H4 (cell line): ENCODE results near the gene SCRN1. TPM values are rescaled to one million over a fixed set of nuclear protein-coding genes. Genes with fewer than 3 reads are reported as not detected.
"Not testable (repeated sequence)": the region's sequence is repeated elsewhere in the genome, so short reads cannot be mapped to it uniquely, and the experiment has no call there.

Experiments
- DNase-seq: peaks from one replicate; pipeline ENCODE4 v3.0.0-alpha.2; 2015; ENCODE audit warnings: low spot score
- total RNA-seq: library from RNA; depleted of rRNA; stranded (reverse); fragments of >200 nt; shearing (Covaris generic); gene quantifications from 2 replicates; pipeline ENCODE4 v1.2.3, GENCODE V29; 2014

The SCRN1 gene
- total RNA-seq, 1 experiment from 2014 or later: 128 TPM

DNA sequence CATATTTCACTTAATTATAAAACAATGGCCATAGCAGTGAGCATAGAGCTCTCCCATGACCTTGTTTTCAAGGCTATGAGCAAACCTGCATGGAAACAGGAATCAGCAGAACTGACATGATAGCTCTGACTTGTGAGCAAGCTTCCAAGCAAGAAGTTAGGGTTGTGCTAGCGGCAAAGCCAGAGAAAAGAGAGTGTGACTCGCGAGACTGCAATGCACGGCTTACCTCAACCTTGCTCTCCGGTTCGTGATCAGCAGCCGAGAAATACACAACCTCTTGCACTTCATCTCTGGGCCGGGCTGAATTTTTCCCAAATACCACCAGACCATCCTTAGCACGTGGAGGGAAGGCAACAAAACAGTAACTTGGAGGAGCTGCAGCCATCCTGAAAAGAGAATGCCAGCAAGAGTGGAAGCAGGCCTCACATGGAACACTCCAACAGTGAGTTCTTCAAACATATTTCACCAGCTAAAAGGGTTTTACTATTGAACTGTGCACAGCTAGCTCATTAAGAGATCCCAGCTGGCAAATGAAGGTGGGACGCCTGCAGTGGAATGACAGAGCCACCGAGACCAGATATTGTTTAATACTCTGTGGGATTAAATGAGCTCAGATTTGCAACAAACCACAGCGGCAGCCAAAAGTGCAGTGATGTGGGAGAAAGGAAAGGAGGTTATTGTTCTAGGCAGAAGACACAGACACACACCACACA, 20.8 kb downstream of the SCRN1 start:
- peak; percentile 84 for DNase-seq

DNA sequence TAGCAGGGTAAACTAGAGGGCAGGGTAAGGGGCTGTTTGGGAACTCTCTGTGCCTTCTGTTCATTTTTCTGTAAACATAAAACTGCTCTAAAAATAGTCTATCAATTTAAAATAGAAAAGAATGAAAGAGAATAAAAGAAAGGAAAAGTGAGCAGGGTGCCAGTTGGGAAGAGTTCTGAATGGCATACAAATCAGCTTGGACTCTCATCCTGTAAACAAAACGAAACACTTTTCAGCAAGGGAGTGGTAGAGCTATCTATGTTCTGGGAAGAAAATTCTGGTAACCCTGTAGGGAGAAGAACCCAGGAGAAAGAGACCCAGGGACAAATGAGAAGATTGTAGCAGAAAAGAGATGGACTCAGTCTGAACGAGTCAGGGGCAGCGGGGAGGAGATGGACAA, 24.6 kb downstream of the SCRN1 start:
- DNase-seq: no peak

DNA sequence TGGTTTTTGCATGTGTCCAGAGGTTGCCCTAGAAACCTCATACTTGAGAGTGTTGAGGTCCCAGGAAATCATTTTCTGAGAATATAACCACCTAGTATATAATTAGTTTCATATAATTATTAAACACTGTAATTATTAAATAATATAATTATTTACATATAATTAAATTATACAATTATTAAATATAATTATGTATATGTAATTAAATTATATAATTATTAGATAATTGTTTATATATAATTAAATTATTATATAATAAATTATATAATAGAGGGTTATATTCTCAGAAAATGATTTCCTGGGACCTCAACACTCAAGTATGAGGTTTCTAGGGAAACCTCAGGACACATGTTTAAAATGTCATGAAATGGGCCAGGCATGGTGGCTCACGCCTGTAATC, 27.6 kb downstream of the SCRN1 start:
- no peak for DNase-seq

DNA sequence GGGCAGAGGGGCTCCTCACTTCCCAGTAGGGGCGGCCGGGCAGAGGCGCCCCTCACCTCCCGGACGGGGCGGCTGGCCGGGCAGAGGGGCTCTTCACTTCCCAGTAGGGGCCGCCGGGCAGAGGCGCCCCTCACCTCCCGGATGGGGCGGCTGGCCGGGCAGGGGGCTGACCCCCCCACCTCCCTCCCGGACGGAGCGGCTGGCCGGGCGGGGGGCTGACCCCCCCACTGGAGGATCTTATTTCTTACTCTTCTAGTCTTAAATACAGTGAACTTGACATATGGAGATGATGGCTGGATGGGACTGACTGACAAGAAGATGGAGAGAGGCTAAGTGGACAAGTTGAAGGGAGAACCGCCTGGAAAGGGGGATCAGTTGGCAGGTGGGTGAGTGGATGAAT, 28.0 kb downstream of the SCRN1 start:
- DNase-seq: not testable (repeated sequence)

DNA sequence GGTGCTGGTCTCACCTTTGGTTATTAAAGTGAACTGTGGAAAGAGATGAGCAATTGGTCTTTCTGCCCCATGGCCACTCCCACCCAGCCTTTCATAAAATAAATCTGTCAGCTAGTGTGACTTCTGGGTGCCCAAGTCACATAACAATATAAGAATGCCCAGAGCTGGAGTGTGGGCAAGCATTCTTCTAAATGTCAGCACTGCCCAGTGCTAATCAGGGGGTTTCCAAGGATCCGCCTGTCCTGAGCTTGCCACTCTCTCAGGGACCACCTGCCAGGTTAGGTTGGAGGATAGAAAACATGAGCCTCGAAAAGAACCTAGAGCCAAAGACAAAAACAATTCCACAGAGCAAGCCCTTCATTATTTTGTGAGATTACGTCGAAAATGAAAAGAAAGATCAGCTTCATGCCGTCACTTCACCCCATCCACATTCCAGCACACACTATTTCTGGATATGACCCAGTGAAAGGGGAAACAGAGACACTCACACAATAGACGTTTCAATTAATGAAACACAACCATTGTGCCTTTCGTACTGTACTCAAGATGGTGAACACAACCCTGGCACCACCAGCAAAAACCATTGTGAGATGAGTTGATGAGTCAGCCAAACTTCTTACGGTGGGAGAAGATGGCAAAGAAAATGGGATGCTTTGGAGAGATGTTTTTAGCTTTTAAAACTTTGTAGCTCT, 30.8 kb downstream of the SCRN1 start:
- no peak for DNase-seq

DNA sequence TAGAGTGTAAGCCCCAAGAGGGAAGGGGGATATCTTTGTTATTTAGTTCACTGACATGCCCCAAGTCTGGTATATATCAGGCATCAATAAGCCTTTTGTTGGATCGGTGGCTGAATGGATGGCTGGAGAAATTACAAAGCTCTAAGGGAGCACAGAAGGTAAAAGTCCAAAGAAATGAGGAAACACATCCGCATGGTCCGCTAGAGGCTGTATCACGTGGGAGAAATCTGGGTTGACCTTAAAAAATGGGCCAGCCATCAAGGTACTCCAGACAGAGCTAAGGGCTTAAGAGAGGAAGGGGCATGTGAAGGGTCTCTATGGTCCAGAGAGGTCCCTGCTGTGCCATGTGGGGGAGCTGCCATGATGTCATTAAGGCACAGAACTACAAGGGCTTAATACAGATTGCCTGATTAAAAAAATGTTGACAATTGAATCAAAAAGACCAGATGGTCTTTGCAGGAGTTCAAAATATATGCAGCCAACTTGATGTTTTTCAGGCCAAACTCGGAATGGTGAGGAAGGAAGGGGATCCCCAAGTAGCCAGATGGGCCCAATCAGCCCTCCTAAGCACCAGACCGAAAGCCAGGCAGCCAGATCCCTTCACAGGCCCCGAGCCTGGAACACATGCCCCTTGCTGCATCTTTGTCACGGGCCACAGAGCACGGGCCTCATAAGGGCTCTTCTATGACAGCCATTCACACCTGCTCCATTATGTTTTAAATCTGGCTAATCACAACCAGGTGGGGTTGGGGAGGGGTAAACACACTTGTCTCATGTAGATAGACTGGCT, 31.9 kb downstream of the SCRN1 start:
- no peak for DNase-seq

DNA sequence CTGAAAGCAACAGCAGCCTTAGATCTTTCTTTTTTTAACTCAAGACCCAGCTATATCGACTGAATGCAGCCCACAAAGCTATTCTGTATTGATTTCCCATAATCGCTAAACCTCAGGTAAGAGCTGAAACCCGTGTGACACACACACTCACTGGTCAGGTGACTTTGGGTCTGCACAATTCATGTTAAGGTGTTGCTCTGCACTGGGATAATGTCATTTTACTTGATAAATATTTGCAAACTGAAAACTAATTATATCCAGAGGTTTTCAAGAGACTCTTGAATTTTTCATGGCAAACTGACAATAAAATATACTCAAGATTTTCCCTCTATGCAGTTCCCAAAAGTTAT, 33.1 kb downstream of the SCRN1 start:
- DNase-seq: no peak

DNA sequence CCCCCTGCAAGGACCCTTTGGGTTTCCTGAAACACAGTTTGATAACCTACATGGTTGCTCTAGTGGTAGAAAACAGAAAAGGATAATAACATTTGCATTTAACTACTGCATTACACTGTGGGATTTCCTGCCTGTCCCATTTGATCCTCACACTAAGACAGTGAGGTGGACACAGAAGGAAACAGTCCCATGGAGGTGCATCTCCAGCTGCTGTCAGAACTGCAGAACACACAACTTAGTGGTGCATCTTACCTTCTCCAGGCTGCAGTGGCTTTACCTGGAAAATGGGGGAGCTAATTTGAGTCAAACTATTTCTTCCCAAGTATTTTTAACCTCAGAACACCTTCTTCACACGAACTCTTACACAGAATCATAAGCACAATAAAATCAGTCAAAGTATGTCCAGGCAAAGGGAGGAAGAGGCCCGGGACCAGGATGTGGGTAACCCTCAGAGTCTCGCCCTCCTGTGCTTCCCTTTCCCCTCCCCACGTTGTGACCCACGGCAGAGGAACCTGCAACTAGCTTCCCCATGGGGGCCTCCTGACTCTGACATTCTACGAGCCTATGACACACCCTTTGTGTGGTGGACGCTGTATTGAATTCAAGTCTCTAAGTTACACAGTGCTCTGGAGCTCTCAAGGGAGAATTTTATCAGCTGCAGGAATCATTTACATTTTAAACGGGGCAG, 33.7 kb downstream of the SCRN1 start:
- no peak for DNase-seq

DNA sequence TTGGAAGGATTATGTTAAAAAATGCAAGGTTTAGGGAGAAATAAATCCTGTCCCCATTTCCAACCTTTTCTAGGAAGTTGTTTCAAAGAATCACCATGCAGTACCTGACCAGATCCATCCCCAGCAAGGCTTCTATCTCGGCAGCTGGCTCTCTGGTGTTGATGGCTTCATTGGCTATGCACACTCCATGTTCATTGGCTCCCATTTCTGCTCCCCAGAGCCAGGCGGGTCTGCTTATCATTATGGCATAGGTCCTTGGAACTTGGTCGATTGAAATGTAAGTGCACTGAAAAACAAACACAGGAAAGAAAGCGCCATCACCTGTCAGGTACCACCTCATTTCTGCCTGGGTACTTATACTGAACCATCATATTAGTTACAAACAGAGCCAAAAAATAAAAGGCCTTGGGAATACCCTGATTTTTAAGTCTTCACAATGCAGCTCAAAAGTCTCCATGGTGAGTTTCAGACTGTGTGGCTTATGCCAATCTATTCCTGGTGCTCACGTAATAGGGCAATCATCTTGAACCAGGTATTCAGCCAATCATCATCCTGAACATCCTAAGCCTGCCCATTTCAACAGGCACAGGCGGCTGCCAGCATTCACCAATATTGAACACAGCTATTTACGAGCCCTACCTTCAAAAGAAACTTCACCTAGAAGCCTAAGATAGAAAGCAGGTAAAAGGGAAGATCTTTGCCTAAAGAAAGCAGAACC, 34.4 kb downstream of the SCRN1 start:
- DNase-seq: no peak

DNA sequence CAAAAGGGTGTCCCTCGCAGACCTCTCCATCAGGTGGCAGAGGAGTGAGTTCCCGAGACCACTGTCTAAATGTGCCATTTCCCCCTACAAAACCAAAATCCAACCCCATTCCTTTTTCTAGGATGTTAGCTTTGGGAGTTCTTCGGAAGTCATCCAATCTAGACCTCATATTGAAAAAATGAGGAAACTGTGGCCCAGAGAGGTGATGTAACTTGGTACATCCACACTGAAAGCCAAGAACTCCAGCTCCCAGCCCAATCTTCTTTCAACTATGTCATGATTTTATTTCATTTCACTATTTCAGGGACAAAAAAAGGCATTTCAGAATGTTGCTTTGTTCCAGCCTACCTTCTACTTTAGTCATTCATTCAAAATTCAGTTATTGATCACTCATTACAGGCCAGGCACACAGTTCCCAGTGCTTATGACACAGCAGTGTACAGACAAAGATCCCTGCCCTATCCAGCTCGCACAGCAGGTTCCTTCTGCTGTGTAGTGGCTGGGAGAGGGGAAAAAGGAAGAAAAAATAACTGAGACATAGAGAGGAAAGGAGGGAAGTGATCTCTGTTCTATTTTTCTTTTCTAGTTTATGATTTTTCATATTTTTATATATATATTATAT, 35.8 kb downstream of the SCRN1 start:
- DNase-seq: no peak

DNA sequence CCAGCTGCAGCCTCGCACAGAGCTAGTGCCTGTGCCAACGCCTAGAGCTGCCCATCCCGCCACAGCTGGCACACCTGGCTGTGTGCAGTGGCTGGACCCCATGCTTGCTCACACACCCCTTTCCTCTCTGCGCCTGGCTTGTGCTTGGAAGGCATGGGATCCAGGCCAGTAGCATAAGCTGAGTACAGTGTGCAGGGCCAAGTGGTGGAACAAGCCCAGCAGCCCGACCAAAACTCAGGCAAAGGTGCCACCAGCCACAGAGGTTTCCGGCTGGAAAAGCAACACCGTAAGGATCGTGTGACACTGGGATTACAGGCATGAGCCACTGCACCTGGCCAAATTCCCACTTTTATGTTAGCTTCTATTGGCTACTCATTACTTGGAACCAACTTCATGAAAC, 38.4 kb downstream of the SCRN1 start:
- DNase-seq: no peak

DNA sequence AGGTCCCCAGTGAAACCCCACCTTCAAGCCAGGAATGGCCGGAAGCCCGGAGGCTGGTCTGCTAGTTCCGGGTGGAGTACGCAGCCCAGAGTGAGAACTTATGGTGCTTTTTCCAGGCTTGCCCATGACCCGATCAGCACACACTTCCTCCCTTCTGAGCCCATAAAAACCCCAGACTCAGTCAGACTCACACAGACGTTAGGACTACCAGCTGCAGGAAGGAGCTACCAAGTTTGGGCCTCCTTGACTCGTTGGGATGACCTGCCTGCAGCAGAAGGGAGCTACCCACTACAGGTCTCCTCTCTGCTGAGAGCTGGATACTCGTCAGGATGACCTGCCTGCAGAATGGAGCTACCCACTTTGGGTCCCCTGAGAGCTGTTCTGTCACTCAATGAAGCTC, 39.1 kb downstream of the SCRN1 start:
- DNase-seq: no peak

DNA sequence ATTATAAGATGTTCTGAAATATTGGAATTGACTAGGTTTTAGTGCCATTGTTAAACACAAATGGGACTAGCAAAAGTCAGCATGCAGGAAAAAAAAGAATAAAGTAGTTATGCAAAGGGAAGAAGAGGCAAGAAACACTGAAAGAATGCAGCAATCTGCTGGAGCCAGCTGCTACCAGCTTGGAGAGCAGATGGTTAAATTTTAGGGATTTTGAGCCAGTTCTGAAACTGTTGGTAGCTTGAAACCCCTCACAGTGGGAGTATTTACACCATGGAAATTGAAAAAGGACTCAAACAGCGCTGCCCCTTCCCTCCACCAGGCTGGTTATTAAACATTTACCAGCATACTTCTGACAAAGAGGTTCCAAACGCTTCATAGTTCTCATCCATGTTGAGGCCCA, 41.0 kb downstream of the SCRN1 start:
- DNase-seq: no peak

DNA sequence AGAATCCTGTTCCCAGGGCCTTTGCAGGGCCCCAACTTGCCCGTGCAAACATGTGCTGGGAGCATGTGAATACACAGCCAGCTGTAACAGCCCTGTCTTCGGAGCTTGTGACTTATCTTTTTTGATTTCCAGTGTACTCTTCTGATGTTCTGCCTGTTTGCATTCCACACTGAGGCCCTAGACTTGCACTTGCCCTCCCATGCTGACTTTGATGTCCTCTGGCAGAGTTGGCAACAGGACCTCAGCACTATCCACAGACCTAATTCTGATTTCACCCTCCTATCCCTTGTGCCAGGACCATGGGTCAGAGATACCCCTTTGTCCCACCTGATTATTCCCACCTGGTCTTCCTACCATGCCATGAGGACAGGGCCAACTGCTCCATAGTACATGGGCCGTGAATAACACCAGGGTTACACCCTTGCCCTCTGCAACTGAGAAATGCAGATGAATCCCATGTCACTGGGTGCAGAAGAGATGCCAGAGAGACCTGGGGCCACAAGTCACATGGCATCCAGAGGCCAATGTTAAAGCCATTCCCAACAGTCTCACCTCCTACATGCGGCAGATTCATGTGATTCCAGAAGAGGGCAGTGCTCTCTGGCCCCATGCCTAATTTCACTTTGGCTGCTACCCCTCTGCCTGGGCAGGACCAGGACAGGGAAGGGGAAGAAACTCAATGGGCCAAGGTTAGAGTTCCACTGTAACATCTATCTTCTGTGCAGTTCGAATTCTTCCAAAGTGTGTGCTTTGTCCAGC, 43.0 kb downstream of the SCRN1 start:
- peak; percentile 51 for DNase-seq

DNA sequence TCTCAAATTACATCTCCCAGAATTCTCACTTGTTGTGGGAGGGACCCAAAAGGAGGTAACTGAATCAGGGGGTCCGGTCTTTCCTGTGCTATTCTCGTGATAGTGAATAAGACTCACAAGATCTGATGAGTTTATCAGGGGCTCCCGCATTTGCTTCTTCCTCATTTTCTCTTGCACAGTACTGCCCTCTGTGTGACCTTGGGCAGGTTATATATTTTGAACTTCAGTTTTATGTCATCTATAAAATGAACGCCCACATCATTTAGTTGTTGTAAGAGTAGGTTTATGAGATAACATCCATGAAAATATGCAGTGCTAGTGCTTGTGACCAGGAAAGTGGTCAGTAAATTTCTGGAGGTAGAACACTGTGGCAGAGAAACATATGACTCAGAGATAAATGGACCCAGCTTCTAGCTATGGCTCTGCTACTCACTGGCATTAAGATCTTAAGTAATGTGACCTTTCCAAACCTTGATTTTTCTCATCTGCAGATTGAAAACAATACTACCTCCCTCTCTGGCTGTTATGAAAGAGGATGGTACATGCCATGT, 44.3 kb downstream of the SCRN1 start:
- no peak for DNase-seq

DNA sequence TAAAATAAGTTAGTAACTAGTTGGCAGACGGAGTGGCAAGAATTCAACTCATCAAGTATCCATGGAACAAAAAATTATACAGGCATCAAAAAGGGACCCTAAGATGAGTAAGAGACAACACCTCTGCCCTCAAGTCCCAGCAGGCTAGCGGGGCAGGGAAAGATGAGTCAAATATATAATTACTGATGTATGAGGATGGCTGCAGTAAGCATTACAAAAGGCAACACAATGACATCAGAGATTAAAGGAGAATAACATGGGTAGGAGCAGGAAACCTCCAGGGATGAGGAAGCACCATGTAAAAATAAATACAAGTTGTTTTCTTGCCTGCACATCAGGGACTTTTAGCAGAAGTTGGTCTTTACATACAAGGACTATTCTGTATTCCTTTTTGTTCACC, 49.4 kb downstream of the SCRN1 start:
- DNase-seq: no peak

DNA sequence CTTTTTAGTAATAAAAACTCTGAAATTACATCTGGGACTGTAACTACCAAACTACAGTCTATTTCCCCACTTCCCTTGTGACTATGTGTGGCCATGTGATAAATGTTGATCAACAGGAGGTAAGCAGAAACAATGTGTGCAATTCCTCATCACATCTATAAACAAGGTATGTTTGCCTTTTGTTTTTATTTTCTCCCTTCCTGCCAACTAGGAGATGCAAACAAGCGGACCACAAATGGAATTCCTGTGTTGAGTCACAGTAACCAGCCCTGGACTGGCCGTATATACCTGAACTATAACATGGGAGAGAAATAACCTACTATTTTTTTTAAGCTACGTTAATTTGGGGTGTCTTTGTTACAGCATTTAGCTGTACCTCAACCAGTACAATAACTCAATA, 52.5 kb downstream of the SCRN1 start:
- peak; percentile 56 for DNase-seq

DNA sequence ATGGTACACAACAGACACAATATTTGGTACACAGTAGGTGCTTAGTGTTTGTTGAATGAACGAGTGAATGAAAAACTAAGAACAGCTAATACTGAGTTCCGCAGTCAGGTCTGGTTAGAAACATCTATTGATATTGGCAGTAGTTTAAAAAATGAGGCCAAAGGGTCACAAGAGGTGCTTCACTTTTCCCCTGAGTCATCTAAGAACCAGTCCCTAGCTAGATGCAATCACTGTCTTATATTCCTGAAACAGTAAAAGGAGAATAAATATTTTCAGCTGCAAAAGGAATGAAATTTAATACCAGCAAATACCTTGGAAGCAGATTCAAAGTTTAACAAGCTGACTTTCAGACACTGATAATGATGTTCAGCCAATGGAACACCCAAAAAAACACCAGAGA, 54.5 kb downstream of the SCRN1 start:
- no peak for DNase-seq

DNA sequence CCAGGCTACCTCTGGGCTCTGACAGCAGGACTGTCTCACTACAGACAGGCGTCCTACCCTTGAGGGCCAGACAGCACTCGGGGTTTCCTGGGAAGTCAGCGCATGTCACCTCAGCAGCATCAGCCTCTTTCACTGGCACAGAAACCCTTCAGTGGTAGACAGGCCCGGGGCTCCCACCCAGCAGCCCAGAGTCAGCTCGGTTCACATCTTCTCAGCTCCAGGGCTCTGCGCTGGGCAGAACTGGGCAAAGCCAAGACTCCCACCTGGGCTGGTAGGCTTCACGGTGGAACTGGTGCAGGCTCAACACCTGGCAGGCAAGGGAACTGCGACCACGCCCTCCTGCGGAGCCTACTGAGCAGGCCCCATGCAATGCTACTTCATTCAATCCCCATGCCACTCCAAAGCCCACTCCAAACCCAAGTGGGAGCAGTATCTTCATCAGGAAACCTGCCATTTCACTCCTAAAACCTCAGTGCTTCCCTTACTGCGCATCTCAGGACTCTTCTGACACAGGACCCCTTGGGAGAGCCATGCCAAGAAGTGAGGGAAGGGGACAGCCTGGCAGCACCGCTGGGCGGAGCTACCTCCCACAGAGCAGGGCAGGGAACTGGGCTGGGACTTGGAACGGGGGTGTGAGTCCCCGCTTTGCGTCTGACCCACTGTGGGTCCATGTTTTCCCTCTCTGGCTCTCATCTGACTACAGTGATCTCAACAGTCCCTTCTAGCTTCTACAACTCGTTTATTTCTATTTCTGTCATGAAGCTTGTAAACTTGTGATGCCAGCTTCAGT, 60.4 kb downstream of the SCRN1 start:
- DNase-seq: no peak
